Pancreas (tissue), 10 donors: ENCODE data around the gene LRP8. TPM values are rescaled to one million over a fixed set of nuclear protein-coding genes. Genes with fewer than 3 reads are reported as not detected.
A peak's percentile ranks its signal among the peaks of the same experiment; 100 is the strongest.

Experiments
- ATAC-seq, 4 donors: fragments of 200-7000 bp; cut with Tn5 transposase; one replicate each; pipeline versions ENCODE4 v1.8.0 to v1.9.1; 2020; ENCODE audit warnings: mild to moderate bottlenecking in 4 of 4, moderate library complexity in 4 of 4
- DNase-seq, 6 donors: peaks; one replicate each; pipeline ENCODE4 v3.0.0-alpha.2; 2020
- FAIRE-seq: peaks from 2 replicates; lab custom pipeline; 2012; peaks lifted over from hg19 to GRCh38; lab: Jason Lieb, UNC
- H3K27ac ChIP-seq, 4 donors: fragments of 200-600 bp; sonication (generic); 1 replicate in 3 of 4; 2 replicates in 1 of 4; pipeline versions ENCODE4 v1.5.0 to v1.8.0; 2020
- H3K27me3 ChIP-seq, 4 donors: fragments of 200-600 bp; one replicate each; pipeline ENCODE4 v1.8.0; 2021
- H3K36me3 ChIP-seq, 3 donors: fragments of 200-600 bp; sonication (generic) in 1 of 3; one replicate each; pipeline versions ENCODE4 v1.5.0 to v1.8.0; 2020 to 2021
- H3K4me1 ChIP-seq, 3 donors: fragments of 200-600 bp; one replicate each; pipeline ENCODE4 v1.8.0; 2021
- H3K4me3 ChIP-seq, 4 donors: fragments of 200-600 bp; sonication (generic) in 2 of 4; one replicate each; pipeline versions ENCODE4 v1.5.0 to v1.8.0; 2020 to 2021
- H3K9me3 ChIP-seq, 4 donors: fragments of 200-600 bp; one replicate each; pipeline ENCODE4 v1.8.0; 2021
- CTCF ChIP-seq, 4 donors: fragments of 200-600 bp; sonication (generic) in 3 of 4; IDR thresholded peaks; one replicate each; pipeline versions ENCODE4 v1.5.0 to v1.8.0; 2021; ENCODE audit warnings: antibody characterized with exemption in 4 of 4
- WGBS, 2 donors: extraction: QIAGEN DNeasy Blood & Tissue Kit; methylation state at CpG; one replicate each; pipeline ENCODE4 v1.1.7; 2013; 5-methylcytosine and 5-hydroxymethylcytosine counted together
- intact Hi-C, 3 donors: fragments of 100-400 bp; cut with DNase I; formaldehyde crosslinking; loops; one replicate each; pipeline versions ENCODE4 v1.11.1 to v1.14.2; 2022
- polyA plus RNA-seq, 2 donors: library from polyadenylated mRNA; stranded (reverse); fragments of 200-250 nt; gene quantifications; one replicate each; pipeline ENCODE4 v1.2.3, GENCODE V29; 2013
- total RNA-seq, 6 donors: library from RNA; stranded (reverse); fragmentation: NEBNext Ultra II Directional in 4 of 6; extraction: Animal tissue kit (Norgen Biotek cat#: 25700) in 4 of 6; gene quantifications; one replicate each; pipeline versions ENCODE4 v1.2.1 to v1.2.4, GENCODE V29; 2021 to 2023
- donor health status: healthy with polysubstance abuse.
- donor health status: DM: no; HTN: no; CAD: no; lungs with moderate emphysema.
- donor health status: DM: no; HTN: no; CAD: no.
- donor health status: control.
- donor health status: control.
- donor health status: Bipolar disorder and iron deficiency.
- donor health status: DM: yes; HTN: yes; CAD: no.
- donor health status: DM: no; HTN: no; CAD: no.
- donor health status: DM: no; HTN: no; CAD: no.
- donor health status: DM: yes; HTN: yes; CAD: no.

The LRP8 gene
- total and polyA plus RNA-seq, 8 donors: 0.08 to 2.3 (median 0.59) TPM

- 71 to 88% methylated on average over 1 of the region's 1 CpG for WGBS, 2 donors
- no peak overlapping the region for H3K27ac ChIP-seq
- DNase-seq (no peak), ATAC-seq (no peak), FAIRE-seq (no peak)
- no peak overlapping the region for H3K4me3 ChIP-seq
- intact Hi-C loops: no loop called here
- no peaks in the 10 kb centered on the region for H3K36me3 ChIP-seq
- TF ChIP-seq CTCF (IDR thresholded peaks at IDR 0.05): no peak
- no peaks in the 10 kb centered on the region for H3K4me1 ChIP-seq
- no peaks in the 10 kb centered on the region for H3K27me3 ChIP-seq
- H3K9me3 ChIP-seq: no peaks in the 10 kb centered on the region
These were observed 11.5 kb downstream of the LRP8 start for GRCh38 chr1:53316424-53316765.

GRCh38 chr1:53315456-53316423 lies 12.1 kb downstream of the LRP8 start:
- no peak overlapping the region for H3K4me3 ChIP-seq
- peak; percentile 41 to 70 (median 52) for ATAC-seq
- H3K27me3 ChIP-seq: no peaks in the 10 kb centered on the region
- peak in 1 of 6 donors; percentile 15 for DNase-seq
- intact Hi-C loops: no loop called here
- H3K27ac ChIP-seq: peak overlapping the region in 1 of 4 donors; percentile 23
- H3K4me1 ChIP-seq: no peaks in the 10 kb centered on the region
- no peak for FAIRE-seq
- no peak for TF ChIP-seq CTCF (IDR thresholded peaks at IDR 0.05)
- 78 to 80% methylated on average over 10 of the region's 10 CpGs for WGBS, 2 donors
- no peaks in the 10 kb centered on the region for H3K9me3 ChIP-seq
- H3K36me3 ChIP-seq: no peaks in the 10 kb centered on the region

GRCh38 chr1:53315046-53315445 lies 12.8 kb downstream of the LRP8 start:
- Histone ChIP-seq H3K9me3 (no peaks in the 10 kb centered on the region), H3K27me3 (no peaks in the 10 kb centered on the region), H3K4me3 (no peak overlapping the region), H3K27ac (no peak overlapping the region), H3K36me3 (no peaks in the 10 kb centered on the region), H3K4me1 (no peaks in the 10 kb centered on the region)
- intact Hi-C loops: no loop called here
- DNase-seq (peak in 1 of 6 donors; percentile 12), ATAC-seq (no peak), FAIRE-seq (no peak)
- TF ChIP-seq CTCF (IDR thresholded peaks at IDR 0.05): no peak
- 91 to 93% methylated on average over 3 of the region's 3 CpGs for WGBS, 2 donors

- no peaks in the 10 kb centered on the region for H3K36me3 ChIP-seq
- ATAC-seq (no peak), FAIRE-seq (no peak), DNase-seq (peak in 1 of 6 donors; percentile 29)
- no peak for TF ChIP-seq CTCF (IDR thresholded peaks at IDR 0.05)
- no peaks in the 10 kb centered on the region for H3K4me1 ChIP-seq
- intact Hi-C loops: no loop called here
- 90 to 97% methylated on average over 7 of the region's 7 CpGs for WGBS, 2 donors
- no peak overlapping the region for H3K4me3 ChIP-seq
- H3K9me3 ChIP-seq: no peaks in the 10 kb centered on the region
- no peak overlapping the region for H3K27ac ChIP-seq
- no peaks in the 10 kb centered on the region for H3K27me3 ChIP-seq
These were observed 13.3 kb downstream of the LRP8 start for GRCh38 chr1:53314606-53315005.

- ATAC-seq: no peak
- Histone ChIP-seq H3K9me3 (no peaks in the 10 kb centered on the region), H3K4me3 (no peak overlapping the region), H3K4me1 (no peaks in the 10 kb centered on the region), H3K27me3 (no peaks in the 10 kb centered on the region), H3K27ac (no peak overlapping the region), H3K36me3 (no peaks in the 10 kb centered on the region)
- 79 to 90% methylated on average over 7 of the region's 7 CpGs for WGBS, 2 donors
- no peak for FAIRE-seq
- DNase-seq: peak in 1 of 6 donors; percentile 5
- intact Hi-C loops: no loop called here
- no peak for TF ChIP-seq CTCF (IDR thresholded peaks at IDR 0.05)
These were observed 13.8 kb downstream of the LRP8 start for GRCh38 chr1:53314096-53314495.
